Measurements from ENCODE around the gene LMAN2.
"Not testable (repeated sequence)": the region's sequence is repeated elsewhere in the genome, so short reads cannot be mapped to it uniquely, and the experiment has no call there.

LMAN2 gene

DNA sequence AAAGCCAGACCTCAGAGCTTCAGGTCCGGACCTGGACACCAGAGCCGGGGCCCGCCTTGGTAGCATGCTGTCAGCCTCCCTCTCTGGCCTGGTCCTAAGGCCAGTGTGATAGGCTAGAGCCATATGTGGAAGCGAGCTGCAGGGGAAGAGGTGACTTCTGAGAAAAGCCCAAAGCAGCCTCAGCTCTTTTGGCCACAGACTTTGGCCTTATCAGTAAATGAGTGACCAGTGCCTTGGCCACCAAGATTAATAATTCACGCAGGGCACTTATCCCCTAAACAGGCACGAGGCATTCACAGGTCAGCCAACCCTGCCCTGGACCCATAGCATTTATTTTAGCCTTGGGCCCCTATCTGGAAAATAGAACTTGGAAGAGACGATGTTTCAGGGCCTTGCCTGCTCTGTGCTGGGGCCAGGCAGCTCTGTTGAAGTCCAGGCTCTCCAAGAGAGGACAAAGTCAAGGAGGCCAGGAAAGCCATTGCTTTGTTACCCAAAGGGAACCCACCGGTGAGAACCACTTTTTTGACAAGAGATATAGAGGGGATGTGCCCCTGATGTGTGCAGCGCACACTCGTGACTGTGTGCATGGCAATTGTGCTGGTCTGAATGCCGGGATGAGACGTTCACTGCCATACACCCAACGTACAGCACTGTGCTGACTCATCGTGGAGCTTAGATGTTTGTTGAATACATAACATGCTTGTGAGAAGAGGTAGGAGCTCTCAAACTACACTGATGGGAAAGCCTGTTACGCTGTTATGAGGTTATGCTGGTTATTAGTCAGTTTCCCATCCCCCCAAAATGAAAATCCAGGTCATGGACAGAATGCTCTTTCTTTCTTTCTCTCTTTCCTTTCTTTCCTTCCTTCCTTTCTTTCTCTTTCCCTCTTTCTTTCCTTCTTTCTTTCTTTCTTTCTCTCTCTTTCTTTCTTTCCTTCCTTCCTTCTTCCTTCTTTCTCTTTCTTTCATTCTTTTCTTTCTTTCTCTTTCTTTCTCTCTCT is 27.7 kb upstream of the LMAN2 start:
- no peak for DNase-seq (ENCODE audit: low spot score)

DNA sequence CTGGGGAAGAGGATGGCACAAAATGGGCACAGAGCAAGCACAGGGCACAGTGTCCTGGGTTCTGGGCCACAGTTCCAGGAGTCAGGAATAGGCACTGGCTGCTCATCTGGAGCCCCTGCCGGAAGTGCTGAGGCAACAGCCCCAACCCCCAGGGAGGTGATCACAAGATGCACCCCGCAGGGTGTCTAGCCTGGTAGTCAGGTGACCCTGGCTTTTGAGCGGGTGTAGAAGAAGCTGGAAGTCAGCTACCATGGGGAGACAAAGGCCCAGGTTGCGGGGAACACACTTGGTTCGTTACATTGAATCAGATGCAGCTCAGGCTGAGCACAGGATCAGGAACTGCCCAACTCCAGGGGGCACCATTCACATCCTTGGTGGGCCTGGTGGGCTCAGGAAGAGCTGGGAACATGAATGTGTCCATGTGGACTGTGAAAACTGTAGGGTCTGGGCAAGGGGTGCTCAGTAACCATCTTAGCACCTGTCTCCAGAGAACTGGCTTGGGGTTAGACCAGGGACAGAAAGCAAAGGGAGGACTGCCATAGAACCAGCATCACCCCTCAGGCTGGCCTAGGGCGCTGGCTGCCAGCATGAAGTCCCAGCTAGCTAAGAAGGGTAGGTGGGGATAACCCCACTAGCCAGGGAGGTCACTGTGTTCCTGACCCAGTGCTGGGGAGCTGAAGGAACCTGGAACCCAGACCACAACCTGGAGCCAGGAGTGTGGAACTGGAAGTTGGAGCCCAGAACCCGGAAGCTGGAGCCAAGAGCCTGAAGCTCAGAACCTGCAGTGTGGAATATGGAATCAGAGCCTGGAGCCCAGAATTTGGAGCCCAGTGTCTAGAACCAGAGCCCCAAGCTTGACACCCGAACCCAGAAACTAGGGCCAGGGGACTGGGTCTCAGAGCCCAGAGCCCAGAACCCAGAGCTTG is 26.6 kb upstream of the LMAN2 start:
- no peak for DNase-seq (ENCODE audit: low spot score)

DNA sequence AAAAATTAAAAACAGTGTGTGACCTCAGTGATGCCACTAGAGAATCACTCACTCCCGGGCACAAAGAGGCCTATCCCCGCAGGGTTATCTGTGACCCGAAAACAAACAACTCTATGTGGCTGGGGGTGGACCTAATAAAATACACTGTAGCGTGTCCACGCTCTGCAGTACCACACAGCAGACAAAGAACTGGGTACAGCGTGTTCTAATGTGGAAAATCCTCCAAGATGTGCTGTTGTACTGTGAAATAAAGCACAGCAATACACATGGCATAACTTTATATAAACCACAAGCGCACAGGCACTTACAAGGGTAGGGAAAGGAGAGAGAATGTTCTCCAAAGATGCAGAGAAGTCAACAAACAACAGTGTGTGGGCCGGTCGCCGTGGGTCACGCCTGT is 24.6 kb upstream of the LMAN2 start:
- DNase-seq (ENCODE audit: low spot score), result no peak

DNA sequence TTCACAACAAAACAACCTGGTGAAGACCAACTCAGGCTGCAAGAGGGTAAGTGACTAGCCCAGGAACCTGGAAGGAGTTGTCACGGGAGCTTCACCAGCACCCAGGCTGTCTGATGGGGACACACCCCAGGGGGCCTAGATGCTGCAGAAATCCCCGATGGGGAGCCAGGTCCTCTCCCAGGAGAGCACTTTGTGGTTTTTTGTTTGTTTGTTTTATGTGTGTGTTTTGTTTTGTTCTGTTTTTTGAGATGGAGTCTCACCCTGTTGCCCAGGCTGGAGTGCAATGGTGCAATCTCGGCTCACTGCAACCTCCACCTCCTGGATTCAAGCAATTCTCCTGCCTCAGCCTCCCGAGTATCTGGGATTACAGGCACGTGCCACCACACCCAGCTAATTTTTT is 24.0 kb upstream of the LMAN2 start:
- not testable (repeated sequence) for DNase-seq (ENCODE audit: low spot score)

DNA sequence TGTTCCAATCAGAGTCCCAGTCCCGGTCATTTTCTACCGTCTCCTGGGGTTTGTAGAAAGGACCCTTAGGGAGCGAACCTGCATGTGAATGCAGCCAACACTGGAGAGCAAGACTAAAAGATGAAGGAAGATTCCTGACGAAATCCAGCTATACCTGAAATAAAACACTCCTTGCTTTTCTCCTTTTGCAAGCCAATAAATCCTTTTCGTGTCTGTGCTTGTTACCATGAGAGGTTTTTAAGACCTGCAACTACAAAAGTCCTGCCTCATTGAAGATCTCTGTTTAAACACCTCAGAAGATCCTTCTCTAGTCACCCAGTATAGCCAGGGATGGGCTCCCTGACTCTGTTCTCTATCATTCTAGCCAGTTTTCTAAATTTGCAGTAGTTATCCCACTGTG is 22.7 kb upstream of the LMAN2 start:
- no peak for DNase-seq (ENCODE audit: low spot score)

DNA sequence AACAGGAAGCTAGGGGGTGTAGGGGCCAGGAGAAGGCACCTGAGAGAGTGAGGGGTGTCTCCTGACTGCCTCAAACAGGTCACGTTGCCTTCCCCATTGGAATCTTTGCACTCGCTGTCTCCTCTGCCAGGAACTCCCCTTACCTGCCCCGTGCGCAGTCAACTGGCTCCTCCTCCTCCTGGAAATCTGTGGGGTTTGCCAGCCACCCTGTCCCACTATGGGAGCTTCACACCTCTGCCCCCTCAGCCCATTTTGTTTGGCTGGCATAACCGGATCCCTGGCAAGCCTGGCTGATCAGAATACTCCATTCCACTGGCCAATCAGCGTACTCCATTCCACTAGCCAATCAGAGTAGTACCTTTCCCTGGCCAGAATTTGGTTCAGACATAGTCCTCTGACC is 22.3 kb upstream of the LMAN2 start:
- DNase-seq (ENCODE audit: low spot score), result no peak

DNA sequence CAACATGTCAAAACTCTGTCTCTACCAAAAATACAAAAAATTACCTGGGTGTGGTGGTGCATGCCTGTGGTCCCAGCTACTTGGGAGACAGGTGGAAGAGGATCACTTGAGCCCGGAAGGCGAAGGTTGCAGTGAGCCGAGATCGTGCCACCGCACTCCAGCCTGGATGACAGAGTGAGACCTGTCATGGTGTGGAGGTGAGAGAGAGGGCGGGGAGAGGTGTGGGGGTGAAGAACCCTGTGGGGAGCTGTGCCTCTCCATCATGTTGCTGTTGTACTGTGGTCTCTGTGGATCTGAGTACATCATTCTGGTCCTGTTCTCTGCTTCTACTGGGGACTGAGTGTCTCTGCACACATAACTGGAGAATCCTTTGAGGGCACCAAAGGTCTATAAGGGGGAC is 21.4 kb upstream of the LMAN2 start:
- DNase-seq (ENCODE audit: low spot score), result no peak

DNA sequence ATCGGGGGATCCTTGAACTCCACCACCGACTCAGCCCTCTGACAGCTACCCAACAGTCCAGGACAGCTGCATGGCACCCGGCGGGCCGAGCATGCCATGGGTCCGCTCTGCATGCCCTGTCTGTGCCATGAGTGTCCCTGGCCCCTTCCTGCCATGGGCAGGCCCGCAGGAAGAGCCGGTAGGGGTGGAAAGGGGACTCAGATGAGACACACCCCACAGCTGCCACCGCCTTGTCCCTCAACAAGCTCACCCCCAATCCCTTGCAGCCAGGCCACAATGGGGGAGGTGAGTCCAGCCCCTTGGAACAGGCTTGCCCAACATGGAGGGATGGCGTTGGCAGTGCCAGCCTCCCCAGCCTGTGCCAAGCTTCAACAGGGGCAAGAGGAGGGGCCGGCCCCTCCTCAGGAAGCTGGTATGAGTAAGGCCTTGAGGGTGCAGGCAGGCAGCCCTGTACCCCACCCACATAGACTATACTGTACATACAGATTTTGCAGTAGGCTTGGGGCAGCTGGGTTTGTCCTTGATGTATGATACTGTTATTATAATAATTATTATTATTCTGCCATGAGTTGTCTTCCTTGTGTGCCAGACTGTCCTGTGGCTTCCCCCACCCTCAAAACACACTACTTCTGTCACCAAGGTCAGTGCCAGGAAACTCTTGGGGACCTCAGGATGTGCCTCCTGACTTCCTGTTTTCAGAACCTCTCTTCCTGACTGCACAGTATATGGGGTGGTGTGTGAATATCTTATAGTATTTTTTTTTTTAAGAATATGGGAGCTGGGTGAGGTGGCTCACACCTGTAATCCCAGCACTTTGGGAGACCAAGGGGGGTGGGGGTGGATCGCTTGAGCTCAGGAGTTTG is 20.8 kb upstream of the LMAN2 start:
- no peak for DNase-seq (ENCODE audit: low spot score)

DNA sequence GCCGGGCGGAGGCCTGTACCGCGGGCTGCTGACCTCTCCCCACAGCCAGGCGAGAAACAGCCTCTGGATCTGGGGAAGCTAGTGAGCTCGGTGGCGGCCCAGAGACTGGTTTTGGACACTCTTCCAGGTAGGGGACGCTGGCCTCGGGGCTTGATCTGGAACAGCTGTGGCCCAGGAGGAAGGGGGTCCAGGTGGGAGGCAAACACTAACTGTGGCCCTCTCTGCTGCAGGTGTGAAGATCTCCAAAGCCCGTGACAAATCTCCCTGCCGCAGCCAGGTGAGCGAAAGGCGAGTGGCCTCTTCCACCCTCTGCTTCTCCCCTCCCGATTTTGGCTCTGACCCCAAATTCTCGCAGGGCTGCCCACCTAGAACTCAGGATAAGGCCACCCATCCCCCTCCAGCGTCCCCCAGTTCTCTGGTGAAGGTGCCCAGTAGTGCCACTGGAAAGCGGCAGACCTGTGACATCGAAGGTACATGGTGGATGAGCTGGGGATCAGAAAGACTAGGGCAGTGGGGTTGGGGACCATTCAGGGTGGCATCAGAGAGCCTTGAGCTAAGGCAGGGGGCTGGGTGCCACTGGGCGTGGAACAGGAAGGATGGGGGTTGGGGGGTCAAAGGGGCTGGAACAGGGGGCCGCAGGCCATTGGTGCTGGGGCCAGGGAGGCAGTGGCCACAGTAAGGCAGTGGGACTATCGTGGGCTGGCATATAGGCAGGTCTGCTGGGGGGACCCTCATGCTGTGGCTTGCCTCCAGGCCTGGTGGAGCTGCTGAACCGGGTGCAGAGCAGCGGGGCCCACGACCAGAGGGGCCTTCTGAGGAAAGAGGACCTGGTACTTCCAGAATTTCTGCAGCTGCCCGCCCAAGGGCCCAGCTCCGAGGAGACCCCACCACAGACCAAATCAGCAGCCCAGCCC is 19.9 kb upstream of the LMAN2 start:
- DNase-seq (ENCODE audit: low spot score), result no peak

DNA sequence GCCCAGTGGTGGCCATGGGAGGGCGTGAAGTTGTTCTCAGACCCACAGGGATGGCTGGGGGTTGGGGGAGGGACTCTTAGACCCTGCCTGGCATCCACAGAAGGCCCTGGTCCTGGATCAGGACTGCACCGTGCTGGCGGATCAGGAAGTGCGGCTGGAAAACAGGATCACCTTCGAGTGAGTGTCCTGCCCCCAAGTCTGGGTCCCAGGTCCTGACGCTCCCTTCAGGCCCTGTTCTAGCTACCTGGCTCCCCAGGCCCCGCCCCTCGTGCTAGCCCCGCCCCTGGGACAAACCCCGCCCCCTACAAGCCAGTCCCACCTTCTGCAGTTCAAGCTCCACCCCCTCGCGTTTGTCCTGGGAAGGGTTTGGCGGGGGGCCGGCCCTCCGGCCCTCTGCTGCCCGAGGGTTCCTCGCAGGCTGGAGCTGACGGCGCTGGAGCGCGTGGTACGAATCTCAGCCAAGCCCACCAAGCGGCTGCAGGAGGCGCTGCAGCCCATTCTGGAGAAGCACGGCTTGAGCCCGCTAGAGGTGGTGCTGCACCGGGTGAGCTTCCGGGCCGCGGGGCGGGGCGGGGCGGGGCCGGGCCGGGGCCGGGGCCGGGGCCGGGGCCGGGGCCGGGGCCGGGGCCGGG is 19.1 kb upstream of the LMAN2 start:
- DNase-seq (ENCODE audit: low spot score), result peak; percentile 79

DNA sequence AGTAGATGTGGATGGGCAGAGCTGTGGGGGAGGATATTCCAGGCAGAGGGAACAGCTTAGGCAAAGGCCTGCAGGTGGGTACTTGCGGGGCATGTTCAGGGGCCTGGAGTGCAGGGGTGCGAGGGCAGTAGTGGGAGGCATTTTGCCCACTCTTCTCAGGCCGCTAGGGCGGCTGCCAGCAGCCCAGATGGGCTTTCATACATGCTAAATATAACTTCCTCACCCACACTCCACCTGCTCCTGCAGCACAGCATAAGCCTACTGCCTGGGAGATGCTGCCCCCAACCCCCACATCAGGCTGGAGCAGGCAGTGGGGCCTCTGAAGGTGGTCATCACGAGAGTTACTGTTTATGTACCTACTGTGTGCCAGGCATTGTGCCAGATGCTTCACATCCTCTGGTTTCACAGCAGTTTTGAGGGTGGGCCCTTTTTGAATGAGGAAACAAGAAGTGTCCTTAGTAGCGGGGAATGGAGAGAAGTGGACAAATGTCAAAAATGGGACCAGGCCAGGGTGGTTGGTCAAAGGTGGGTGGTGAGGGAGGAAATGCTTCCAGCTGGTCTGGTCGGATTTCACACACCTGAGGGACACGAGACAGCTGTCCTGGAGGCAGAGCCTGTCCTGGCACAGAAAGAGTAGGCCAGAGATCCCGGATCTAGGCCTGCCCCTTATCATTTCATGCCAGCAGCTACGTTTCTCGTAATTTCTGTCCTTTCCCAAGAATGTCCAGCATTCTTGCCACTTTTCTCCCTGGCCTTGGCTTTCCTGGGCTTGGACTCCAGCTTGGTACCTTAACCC is 18.4 kb upstream of the LMAN2 start:
- no peak for DNase-seq (ENCODE audit: low spot score)

DNA sequence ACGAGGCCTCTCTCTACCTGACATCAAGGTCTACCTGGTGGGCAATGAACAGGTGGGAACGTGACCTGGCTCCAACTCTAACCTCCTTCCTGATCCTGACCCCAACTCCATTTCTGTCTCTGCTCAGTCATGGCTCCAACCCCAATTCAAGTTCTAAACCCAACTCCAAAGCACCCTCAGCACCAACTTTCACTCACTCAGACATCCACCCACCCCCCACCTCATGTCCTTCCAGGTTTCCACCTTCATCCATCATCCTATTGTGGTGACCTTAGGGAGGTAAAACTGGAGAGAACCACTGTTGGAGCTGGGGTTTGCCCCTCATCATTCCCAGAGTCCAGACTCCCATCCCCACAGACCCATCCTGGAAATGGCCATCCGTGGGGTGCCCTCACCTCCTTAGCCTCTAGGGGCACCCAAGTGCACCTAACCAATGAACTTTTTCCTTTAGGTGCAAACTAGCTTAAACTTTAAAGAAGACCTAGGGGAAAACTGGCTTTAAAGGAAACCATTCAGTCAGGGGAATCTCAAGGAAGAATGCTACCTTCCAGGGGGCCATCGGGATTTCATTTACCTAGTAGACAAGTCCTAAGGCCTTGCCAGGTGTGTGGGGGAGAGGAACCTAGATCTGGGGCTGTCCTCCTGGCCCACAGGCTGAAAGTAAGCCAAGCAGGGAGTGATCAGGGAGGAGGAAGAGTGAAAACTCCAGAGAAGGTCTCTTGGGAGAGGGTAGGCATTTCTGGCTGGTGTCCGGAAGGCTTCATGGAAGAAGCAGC is 17.6 kb upstream of the LMAN2 start:
- peak; percentile 26 for DNase-seq (ENCODE audit: low spot score)

DNA sequence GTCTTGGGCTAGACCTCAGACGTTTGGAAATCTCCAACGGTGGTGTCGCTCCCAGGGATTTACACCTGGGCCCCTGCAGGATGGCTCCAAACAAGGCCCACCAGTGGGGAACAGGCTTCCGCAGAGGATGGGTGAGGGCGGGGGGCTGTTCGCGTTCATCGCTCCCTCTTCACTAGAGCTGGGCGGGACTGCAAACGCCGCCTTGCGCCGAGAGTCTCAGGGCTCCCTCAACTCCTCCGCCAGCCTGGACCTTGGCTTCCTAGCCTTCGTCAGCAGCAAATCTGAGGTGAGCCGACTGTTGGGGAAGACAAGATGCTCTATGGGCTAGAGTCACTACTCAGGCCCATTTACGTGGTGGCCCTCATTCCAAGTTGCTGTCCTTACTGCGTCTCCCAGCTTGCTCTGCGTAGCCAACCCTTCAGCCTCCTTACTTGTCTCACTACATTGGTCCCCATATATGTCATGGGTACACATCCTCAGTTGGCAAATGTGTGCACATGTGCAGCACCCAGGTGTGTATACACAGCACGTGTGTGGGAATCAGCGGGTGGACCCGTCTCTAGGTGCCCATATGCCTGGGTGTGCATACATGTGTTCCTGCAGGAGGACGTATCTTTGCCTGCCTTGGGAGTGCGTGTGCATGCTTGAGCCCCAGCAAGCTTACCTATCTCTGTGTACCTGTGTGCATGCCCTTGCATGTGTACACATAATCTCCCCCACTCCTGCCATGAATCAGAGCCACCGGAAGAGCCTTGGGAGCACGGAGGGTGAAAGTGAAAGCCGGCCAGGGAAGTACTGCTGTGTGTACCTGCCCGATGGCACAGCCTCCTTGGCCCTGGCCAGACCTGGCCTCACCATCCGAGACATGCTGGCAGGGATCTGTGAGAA is 16.8 kb upstream of the LMAN2 start:
- no peak for DNase-seq (ENCODE audit: low spot score)

DNA sequence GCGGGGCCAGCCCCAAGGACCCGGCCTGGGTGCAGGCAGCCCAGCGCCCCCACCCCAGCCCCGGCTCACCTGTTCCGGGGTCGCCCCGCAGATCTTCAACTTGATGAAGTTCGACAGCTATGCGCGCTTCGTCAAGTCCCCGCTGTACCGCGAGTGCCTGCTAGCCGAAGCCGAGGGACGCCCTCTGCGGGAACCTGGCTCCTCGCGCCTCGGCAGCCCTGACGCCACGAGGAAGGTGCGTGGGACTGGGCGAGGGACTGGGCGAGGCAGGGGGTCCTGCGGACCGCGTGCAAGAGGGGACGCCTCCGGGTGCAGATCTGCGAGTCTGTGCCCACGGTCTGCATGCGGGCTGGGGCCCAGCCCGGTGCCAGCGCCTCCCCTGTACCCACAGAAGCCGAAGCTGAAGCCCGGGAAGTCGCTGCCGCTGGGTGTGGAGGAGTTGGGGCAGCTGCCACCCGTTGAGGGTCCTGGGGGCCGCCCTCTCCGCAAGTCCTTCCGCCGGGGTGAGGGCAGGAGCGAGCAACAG is 15.9 kb upstream of the LMAN2 start:
- DNase-seq (ENCODE audit: low spot score), result no peak

DNA sequence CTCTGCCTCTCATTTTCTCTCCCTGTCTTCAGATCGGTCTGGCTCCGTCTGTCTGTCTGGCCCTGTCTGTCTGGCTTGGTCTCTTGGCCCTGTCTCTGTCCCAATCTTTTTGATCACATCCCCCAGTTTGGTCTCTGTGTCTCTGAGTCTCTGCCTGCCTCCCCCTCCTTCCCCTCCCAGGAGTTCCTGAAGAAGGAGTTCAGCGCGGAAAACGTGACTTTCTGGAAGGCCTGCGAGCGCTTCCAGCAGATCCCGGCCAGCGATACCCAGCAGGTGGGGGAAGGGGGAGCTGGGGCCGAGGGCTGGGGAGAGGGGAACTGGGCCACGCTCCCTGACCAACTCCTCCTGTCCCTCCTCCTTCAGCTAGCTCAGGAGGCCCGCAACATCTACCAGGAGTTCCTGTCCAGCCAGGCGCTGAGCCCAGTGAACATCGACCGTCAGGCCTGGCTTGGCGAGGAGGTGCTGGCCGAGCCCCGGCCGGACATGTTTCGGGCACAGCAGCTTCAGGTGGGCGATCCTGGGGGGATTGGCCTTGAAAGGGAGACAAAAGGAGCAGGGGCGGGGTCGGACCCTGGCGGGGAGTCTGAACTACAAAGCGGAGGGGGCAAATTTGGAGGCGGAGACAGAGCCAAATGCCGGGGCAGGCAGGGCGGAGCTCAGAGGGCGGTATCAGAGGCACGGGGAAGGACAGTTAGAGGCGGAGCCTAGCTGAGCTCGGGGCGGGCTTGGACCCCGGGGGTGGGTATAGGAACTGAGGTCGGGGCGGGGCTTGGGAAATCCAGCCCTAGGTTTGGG is 15.3 kb upstream of the LMAN2 start:
- peak; percentile 36 for DNase-seq (ENCODE audit: low spot score)

DNA sequence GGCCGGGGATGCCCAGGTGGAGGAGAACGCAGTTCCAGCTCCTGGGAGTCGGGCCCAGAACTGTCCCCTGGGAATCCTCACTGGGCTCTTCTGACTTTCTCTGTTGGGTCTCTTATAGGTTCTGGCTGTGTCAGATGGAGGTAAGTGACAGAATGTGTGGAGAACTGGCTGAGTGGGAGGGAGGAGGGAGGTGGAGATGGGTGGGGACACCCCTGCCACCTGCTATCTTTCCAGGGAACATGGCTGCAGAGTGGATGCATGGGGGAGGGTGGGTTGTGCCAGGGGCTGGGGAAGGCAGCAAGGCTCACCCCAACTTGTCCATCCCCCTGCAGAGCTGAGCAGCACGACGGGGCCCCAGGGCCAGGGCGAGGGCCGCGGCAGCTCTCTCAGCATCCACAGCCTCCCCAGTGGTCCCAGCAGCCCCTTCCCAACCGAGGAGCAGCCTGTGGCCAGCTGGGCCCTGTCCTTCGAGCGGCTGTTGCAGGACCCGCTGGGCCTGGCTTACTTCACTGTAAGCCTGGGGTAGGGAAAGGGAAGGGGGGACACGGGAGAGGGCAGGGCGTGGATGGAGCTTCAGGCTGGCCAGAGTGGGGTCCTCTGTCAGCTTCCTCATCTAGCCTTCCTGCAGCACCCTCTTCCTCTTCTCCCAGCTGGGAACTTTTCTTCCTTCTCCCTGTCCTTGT is 14.5 kb upstream of the LMAN2 start:
- no peak for DNase-seq (ENCODE audit: low spot score)

Data from COLO829 (cell line).